GM03348 (cell line): Measurements from ENCODE around the gene CD82.
A peak's percentile ranks its signal among the peaks of the same experiment; 100 is the strongest.
"Not testable (repeated sequence)": the region's sequence is repeated elsewhere in the genome, so short reads cannot be mapped to it uniquely, and the experiment has no call there.

Experiments
- DNase-seq: peaks from one replicate; pipeline ENCODE4 v3.0.0; 2012; ENCODE audit warnings: low spot score

Gene CD82

DNA sequence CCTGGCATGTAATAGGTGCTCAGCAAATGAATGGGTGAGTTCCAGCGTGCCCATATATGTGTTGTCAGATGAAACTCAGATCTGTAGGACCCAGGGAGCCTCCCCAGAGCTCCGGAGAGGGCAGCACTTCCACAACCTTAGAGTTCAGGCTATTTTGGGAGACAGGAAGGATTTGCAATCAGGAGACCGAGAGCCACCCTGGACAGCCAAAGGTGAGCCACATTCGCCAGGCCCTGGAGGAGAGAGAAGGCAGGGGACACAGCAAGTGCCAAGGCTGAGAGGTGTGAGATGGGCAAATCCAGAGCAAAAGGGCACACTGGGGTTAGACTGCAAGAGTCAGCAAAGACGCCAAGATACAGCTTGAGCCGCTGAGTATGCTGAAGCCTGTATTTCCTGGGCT, 66.4 kb downstream of the CD82 start:
- peak; percentile 1 for DNase-seq

DNA sequence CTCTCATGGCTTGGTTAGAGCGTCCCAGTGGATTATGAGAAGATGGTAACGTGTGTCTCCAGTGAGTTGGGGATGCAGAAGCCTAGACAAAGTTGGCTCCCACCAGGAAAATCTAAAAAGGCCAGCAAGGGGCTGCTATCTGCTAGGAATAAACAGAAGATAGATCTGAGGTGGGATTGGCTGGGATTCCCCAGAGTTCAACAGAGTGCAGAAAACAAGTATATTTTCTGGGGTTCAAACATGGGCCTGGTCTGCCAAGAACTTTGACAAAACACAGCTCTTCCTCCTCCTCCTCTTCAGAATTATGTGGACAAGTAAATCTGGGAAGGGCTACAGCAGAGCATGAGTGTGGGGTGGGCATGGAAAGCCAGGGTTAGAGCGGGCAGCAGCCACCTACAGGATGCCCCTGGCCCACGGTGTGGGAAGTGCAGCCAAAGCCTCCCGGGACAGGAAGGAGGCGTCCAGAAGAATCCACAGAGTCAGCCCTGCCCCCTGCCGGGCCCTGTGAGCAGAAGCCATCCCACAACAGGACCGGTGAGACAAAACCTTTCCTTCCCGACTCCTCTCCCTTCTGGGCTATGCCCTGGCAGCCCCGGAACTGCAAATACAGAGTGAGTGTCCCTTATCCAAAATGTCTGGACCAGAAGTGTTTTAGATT, 67.1 kb downstream of the CD82 start:
- peak; percentile 37 for DNase-seq

DNA sequence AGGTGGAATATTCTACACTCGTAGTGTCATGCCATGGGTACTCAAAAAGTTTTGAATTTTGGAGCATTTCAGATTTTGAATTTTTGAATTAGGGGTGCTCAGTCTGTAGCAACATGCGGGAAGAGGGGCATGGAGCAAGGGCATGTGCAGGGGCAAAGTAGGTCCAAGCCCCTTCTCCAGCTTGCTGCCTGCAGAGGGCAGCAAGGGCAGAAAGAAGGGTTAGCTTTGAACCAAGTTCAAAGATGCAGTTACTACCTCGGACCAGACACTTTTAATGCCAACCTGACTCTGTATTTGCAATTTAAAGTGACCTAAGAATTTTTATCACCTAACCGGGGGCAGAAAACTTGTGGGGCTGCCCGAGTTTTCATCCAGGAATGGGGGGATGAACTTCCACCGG, 68.2 kb downstream of the CD82 start:
- DNase-seq = peak; percentile 7

GRCh38 chr11:44634401-44635281, 69.2 kb downstream of the CD82 start:
- DNase-seq = peak; percentile 48

DNA sequence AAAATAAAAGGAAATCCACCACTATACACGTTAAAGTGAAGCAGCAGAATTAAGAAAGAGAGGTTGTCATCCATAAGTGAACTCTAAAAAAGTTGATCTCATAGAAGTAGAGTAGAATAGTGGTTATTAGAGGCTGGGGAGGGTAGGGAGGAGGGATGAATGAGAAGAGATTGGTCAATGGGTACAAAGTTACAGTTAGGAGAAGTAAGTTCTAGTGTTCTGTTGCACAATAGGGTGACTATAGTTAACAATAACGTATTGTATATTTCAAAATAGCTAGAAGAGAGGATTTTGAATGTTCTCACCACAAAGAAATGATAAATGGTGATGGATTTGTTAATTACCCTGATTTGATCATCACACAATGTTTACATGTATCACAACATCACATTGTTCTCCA, 72.0 kb downstream of the CD82 start:
- DNase-seq = peak; percentile 1

DNA sequence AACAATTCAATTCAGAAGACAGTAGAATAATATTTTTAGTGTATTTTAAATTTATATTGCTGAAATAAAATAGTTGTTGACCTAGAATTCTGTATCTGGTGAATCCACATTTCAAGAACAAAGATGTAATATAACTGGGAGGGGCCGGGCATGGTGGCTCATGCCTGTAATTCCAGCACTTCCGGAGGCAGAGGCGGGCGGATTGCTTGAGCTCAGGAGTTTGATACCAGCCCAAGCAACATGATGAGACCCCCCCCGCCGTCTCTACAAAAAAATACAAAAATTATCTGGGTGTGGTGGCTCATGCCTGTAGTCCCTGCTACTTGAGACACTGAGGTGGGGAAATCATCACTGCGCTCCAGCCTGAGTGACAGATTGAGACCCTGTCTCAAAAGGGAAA, 72.6 kb downstream of the CD82 start:
- DNase-seq = no peak

DNA sequence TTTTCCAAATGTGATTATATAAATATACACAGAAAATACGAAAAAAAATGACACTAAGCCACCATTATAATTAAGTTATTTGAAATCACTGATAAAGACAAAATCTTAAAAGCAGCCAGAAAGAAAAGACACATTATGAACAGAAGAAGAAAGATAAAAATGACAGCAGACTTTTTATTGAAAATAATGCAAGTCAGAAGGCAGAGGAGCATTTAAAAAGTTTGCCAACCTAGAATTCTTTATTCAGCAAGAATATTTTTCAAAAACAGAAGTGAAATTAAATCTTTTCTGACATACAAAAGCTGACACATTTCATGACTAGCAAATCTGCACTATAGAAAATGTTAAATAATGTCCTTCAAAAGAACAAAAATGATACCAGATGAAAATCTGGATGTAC, 77.8 kb downstream of the CD82 start:
- DNase-seq = no peak

- DNase-seq = no peak
These were observed 80.4 kb downstream of the CD82 start for GRCh38 chr11:44645827-44646226.

GRCh38 chr11:44647255-44647955, 81.9 kb downstream of the CD82 start:
- not testable (repeated sequence) for DNase-seq

DNA sequence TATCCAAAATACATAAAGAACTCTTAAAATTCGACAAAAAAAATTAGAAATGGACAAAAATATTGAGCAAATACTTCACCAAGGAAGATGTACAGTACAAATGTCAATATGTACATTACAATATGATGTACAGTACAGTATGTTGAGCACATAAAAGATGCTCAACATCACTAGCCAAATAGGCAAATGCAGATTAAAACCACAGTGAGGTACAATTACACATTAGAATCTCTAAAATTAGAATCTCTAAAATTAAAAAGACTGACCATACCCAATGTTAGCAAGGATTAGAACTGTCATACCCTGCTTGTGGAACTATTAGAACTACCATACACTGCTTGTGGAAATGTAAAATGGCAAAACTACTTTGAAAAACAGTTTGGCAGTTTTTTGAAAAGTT, 82.6 kb downstream of the CD82 start:
- no peak for DNase-seq

DNA sequence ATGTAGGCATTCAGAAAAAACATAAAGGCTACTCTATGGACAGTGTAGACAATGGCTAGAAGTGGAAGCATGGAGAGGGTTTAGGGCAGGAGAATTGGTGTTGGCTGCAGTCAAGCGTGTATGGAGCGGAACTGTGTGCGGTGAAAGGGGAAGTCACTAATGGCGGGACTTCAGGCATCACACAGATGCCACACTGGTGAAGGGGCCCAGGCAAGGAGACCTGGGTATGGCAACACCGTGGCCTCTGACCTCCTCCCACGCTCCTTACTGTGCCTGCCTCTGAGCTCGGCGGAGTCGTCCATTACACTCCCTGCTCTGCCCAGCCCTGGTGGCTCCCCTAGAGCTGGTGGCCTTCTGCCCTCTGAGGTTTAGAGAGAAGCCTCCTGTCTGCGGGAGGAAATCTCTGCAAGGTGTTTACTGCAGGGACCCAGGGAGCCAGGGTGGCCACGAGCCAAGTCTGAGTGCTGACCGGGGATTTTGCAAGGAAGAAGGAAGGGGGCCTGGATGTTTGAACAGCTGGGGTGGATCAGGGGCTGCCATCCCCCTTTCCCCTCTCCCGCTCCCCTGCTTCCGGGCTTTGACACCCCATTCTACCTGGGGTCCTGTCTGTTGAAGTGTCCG, 86.2 kb downstream of the CD82 start:
- no peak for DNase-seq

GRCh38 chr11:44652901-44653644, 87.6 kb downstream of the CD82 start:
- DNase-seq = no peak

GRCh38 chr11:44654057-44654456, 88.6 kb downstream of the CD82 start:
- DNase-seq = no peak

- no peak for DNase-seq
These were observed 89.1 kb downstream of the CD82 start for GRCh38 chr11:44654596-44654995.

DNA sequence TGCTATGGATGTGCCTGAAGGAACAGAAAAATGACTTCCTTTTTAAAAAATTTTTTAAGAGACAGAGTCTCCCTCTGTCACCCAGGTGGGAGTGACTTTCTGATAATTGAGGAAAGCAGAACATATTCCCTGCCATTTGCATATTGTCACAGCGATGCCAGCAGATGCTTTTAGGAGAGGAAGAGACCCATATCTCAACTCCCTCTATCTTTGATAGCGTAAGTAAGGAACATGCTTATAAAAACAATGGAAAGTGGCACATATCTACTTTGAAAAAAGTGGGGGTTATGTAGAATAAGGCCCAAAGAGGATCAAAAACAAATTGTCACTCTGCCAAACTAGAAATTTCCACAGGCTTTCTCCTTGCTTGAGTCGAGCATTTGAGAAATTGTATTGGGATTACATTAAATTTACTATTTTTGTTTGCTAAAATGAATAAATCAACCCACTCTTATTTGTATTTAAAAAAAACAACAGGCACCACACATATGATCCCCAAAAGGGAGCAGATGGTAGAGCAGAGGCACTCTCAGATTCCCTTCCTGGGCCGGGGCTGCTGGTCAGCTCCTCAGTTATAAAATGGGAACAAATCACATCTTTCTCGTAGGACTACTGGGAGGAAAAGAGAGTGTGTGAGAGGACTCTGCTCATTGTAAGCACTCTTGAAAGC, 92.5 kb downstream of the CD82 start:
- DNase-seq = no peak

DNA sequence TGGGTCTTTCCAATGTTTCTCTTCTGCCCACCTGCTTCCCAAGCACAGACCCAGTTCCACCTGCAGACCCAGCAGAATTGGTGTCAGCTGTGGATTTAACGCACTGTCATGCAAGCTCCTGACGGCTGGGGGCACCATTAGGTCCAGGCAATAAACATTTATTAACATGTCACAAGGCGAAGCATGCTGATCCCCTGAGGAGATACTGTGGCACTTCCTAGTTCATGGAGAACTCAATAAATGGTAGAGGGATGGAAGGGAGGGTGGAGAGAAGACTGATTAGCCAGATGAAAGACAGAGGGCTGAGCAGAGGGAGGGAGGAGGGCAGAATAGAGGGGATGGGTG, 93.0 kb downstream of the CD82 start:
- DNase-seq = no peak

DNA sequence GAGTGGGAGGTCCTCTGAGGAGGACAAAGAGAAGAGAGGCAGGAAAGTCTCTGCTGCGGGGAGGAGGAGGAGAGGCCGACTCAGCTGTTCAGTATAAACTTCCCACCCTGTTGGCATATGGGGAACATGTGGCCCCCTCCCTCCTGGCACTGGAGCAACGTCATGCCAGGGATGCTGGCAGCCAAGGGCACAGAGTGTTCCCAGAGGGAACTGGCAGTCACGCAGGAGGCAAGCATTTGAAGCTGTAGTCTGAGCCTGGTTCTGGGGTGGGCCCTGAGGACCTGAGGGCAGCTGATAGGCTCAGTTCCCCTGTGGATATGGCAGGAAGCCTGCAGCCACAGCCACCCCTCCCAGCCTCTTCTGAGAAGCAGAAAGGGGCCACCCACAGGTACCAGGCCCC, 94.2 kb downstream of the CD82 start:
- no peak for DNase-seq

DNA sequence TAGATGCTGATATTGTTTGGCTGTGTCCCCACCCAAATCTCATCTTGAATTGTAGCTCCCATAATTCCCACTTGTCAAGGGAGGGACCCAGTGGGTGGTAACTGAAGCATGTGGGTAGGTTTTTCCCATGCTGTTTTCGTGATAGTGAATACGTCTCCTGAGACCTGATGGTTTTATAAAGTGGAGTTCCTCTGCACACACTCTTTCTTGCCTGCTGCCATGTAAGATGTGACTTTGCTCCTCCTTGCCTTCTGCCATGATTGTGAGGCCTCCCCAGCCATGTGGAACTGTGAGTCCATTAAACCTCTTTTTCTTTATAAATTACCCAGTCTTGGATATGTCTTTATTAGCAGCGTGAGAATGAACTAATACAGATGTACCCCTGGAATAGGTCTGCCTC, 95.1 kb downstream of the CD82 start:
- not testable (repeated sequence) for DNase-seq

DNA sequence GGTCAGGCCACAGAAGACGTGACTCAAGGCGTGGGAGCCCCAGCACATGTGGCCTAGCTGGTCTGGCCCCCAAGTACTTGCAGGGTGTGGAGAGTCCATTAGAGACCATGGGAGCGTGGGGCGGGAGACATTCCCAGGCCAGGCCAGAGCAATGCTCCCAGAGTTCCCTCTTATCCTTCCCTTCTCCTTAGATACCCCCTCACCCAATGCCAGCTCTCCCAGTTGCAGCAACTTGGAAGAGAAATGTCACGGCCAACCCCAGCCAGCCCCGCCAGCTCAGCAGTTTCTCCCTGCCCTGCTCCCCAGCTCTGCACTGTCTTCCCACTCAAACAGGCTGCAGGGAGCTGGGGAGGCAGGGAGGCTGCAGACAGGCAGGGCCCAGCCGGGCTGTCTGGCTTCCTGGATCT, 95.9 kb downstream of the CD82 start:
- DNase-seq = no peak
